ENCODE results near the gene MID1IP1.
A peak's percentile ranks its signal among the peaks of the same experiment; 100 is the strongest.

MID1IP1 gene, protein sequence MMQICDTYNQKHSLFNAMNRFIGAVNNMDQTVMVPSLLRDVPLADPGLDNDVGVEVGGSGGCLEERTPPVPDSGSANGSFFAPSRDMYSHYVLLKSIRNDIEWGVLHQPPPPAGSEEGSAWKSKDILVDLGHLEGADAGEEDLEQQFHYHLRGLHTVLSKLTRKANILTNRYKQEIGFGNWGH

DNA sequence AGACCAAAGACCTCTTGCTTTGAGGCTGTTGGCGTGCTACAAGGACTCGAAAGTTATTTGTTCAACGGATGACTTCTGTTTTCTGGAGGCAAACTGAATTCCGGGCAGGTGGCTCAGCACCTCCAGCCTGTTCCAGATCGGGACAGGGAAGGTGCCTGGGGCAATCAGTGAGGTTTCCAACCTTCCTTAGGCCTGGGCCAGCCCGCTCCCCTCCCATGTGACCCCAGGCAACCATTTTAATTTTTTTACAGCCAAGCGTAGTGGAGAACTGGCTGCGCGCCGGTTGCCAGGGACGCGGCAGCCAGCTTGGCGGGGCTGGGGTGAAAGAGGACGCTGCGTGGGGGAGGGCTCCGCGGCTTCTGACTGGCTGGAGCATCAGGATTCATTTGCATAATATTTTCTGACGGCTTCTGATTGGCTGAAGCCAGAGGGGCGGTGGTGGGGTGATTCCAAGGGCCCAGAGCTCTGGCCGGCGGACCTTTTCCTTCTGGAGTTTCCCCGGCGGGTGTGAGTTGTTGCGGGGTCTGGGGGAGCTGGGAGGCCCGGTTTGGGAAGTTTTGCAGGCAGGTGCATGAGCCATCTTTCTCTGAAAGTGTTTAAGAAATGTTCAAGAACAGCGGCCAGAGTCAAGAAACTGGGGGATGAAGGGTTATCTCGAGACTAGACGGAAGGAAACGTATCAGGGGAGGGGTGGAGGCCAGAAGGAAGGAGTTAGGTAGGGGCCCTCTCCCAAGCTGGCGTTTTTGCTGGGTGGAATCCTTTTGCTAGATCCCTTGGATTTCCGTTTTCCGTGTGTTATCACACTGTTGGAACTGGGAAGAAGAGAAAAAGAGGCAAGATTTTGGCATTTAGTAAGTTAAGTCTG, at the start of gene MID1IP1:
Gene MID1IP1 (plus strand): TSS at position 479 of the 865 bp plus-strand sequence. CDS start 3,488 bp downstream, outside the sequence.
- DNase-seq (ENCODE audit: low spot score) = peak; percentile 89

DNA sequence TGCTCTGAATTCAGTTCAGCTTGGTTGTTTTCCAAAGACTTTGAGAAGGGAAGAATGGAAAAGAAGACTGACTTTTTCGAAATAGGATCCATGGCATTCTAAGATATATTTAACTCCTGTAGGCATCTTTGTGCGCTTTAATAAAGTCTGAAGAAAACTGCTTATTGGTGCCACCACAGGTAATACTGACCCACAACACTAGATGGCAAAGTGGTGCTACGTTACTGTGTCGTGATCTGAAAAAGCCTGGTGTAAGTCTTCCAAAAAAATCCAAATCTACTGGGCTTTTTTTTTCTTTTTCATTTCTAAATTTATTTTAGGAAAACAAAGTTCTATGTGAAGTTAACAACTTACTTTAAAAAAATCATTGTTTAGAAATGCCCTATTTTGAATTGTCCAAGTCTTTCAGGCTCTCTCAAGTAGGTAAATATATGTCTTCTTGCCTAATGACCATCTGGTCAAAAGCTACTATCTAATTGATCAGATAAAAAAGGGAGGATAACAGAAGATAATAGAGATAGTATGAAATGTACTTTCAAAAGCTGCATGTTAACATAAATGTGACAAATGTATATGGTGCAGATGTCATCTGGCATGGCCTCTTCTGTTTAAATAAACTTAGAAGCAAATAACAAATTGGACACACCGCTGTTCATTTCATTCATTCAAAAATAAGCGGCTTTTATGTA, 47.0 kb upstream of the MID1IP1 start:
- peak; percentile 45 for DNase-seq (ENCODE audit: low spot score)

DNA sequence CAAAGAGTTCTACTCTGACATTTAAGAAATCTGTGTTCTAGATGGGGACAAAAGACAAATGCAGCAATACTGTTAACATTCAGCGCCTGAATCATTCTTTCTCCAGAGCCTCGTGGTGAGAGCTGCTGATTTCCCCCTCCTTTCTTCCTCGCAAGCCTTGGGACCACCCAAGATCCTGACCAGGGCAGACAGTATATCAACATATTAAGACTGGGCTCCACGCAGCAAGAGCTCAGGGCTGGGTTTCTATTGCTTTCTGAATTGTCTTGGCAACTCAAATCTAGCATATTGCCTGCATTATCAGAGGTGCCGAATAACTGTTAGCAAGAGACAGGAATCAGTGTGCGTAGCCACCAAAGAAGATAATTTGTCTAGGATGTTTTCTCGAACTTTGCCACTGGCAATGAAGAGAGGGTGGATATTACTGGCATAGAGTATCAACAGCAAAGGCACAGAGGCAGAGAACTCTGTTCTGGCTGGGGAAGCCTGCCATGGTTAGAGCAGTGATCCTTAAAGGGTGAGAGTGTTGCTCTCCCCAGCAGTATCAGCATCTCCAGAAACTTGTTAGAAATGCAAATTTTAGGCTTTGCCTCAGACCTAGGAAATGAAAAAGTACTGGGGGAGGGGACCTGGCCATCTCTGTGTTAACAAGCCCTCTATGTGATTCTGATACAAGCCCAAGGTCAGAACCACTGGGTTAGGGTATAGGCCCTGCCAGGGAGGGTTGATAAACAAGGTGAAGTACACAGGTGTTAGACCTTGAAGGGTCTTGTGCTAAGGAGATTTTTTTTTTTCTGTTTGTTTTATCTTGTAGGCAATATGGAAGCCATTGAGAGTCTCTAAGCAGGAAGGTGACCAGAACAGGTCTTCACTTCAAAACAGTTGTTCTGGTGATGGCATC, 46.2 kb upstream of the MID1IP1 start:
- no peak for DNase-seq (ENCODE audit: low spot score)

DNA sequence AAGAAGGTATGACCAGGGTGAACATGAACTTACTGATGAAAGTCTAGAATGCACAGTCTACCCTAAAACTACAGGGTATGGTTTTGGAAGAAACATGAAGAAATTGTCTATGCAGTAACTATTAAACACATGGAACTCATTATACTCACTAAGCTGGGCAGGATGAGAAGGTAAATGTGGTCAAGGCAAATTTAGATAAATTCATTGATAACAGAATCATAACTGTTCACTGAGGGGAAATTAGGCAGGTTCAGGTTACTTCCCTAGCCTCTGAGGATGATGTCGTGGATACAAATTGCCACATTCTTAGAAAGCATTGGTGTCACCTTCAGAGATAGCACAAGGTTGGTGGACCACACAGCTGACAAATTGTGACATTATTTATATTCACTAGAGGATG, 40.4 kb upstream of the MID1IP1 start:
- no peak for DNase-seq (ENCODE audit: low spot score)

DNA sequence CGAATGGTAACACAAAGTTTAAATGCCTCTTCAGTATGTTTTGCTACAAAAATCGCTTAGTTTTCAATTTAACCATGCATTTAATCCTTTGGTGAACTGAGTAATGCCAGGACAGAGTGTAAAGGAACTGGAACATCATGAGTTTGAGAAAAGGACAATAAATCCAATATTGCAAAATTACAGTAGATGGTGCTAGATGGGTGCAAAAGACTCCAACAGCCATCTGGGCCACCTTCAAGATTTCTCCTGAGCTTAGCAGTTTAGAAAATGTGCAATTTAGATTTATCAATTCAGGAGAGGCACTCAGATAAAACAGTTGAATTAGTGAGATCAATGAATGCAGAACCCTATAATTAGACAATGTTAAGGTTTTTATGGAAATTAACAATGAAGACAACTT, 33.2 kb upstream of the MID1IP1 start:
- peak; percentile 7 for DNase-seq (ENCODE audit: low spot score)

DNA sequence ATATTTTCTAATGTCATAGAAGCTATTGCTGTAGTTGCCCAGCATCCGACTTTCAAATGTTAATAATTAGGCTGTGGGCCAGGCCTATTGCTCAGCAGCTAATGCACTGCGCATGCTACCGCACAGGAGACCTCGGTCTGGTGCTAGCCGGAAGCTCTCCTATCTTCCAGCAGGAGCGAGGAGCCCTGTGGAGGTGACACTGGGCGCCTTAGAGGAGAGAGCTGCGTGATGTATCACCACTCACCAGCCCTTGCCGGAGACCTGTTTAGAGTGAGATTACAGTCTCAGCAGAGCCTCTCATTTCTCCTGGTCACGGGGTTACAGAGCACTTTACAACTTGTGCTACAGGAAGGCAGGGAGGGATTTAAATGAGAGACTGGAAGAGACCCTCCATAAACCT, 31.1 kb upstream of the MID1IP1 start:
- DNase-seq (ENCODE audit: low spot score) = no peak

DNA sequence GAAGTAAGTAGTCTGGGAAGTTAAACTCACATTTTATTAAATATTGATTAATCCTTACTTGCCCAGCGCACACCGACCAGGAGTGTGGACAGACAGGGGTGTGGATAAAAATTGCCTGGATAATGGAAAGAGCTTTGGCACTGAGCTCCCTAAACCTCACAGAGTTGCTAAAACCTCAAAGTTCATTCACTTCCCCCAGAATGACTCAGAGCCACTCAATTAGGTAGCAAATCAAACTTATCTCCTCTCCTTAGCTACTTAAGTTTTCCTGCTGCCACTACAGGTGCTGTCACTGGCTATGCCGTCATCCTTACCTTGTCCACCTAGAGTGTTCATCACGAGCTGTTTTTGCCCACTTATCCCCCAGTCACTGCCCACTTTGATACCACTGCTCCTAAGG, 27.0 kb upstream of the MID1IP1 start:
- no peak for DNase-seq (ENCODE audit: low spot score)

DNA sequence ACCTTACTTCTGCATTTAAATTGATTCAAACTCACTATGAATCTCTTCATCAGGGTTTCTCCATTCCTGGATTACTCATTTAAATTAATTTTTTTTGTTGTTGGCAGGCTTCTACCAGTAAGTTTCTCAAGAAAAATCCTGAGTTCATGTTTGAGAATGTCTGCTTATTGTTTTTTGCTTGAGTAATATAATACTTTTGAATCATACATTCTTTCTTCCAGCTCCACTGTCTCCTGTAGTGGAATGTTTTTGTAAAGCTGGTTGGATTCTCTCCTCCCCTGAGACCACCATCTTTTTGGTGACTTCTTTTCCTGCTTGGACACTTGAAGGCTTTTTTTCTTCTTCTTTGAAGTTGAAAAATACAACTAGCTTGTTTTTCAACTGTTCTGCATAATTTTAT, 4.3 kb upstream of the MID1IP1 start:
- DNase-seq (ENCODE audit: low spot score) = no peak

DNA sequence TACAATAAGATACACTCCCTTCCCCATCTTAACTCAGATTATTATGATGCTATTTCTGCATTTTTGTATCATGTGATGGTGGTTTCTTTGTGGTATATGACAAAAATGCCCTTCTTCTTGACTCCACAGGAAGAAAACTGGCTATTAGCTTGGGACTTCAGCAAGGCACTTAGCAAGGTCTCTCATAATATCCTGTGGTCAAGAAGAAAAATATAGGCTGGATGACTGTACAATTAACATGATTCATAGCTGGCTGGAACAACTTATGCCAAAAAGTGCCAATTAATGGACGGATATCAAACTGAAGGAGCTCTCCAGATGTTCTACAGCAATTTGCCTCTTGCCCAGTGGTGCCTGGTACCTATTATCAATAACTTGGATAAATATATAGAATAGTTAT, 2.3 kb upstream of the MID1IP1 start:
- DNase-seq (ENCODE audit: low spot score) = no peak

DNA sequence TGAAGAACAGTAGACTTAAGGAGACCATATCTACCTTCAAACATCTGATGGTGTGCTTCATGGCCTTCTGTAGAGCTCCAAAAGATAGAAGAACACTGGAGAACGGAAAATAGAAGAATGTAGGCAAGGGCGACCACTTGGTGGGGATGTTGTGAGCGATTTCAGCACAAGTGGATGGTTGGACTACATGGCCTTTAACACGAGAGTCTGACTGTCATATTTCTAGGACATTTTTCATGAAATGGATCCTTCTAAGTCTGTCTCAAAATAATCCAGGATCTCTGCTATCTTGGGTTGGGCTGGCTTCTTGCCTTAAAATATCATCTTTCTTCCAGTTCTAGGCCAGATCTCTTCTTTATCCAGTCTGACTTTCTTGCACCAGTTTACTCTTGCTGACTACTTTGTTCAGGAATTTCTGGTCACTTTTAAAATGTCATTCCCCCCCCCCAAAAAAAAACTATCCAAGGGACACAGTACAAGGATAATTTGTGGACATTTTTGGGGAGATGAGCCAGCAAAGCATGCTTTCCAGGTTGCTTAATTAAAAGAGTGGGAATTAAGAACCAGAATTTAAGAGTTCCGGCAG, 1.2 kb upstream of the MID1IP1 start:
- no peak for DNase-seq (ENCODE audit: low spot score)

DNA sequence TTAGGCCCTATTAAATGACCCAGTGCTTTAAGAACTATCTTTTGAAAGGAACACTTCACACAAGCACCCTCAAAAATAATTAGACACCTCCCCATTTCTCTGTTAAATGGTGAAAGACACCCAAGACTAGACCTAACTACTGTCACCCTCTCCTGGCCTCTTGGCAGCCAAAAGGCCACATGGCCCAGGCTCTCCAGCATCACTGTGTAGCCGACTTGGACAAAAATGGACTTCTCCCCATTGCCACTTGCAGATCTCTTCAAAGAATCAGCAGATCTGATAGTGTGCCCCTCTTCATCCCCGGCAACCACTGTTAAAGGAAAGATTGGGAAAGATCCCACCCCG, 2.0 kb downstream of the MID1IP1 start:
- DNase-seq (ENCODE audit: low spot score) = no peak

DNA sequence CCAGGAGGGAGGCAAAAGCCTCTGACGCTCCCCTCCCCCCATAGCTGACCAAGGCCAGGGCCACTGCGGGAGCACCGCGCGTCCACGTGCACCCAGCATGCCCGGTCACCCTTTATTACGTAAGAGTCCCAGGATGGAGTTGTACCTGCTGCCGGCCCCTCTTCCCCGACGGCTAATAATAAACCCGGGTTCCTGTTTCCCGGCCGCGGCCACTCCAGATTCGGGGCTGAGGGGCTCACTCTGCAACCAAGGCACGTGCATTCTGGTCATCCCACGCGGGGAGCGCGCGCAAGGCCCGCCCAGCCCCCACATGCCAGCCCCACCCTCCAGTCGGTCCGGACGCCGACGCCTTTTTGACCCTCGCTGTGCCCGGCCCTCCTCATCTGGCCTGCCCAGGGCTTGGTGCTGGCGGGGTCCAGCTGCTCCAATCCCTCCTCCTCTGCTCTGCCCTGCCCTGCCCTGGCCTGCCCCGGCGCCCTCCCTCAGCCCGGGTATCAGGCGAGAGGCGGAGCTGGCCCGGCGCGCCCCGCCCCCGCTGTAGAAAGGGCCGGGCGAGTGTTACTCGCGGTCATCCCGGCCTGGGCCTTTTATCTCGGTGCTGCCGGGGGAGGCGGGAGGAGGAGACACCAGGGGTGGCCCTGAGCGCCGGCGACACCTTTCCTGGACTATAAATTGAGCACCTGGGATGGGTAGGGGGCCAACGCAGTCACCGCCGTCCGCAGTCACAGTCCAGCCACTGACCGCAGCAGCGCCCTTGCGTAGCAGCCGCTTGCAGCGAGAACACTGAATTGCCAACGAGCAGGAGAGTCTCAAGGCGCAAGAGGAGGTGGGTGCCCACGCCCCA, 2.6 kb downstream of the MID1IP1 start:
- peak; percentile 75 for DNase-seq (ENCODE audit: low spot score)

DNA sequence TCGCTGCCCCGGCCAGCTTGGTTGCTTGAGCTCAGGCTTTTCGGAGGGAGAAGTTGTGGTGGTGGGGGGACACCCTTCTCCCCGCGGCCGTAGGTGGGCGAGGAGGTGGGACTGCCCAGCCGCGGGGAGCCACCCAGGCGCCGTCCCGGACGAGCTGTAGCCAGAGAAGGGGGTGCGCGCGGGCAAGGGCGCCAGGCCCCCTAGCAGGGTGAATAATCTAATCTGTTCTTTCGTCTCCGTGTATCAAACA, 3.1 kb downstream of the MID1IP1 start:
- no peak for DNase-seq (ENCODE audit: low spot score)

DNA sequence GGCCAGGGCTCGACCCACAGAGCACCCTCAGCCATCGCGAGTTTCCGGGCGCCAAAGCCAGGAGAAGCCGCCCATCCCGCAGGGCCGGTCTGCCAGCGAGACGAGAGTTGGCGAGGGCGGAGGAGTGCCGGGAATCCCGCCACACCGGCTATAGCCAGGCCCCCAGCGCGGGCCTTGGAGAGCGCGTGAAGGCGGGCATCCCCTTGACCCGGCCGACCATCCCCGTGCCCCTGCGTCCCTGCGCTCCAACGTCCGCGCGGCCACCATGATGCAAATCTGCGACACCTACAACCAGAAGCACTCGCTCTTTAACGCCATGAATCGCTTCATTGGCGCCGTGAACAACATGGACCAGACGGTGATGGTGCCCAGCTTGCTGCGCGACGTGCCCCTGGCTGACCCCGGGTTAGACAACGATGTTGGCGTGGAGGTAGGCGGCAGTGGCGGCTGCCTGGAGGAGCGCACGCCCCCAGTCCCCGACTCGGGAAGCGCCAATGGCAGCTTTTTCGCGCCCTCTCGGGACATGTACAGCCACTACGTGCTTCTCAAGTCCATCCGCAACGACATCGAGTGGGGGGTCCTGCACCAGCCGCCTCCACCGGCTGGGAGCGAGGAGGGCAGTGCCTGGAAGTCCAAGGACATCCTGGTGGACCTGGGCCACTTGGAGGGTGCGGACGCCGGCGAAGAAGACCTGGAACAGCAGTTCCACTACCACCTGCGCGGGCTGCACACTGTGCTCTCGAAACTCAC, 3.6 kb downstream of the MID1IP1 start:
- peak; percentile 32 for DNase-seq (ENCODE audit: low spot score)

DNA sequence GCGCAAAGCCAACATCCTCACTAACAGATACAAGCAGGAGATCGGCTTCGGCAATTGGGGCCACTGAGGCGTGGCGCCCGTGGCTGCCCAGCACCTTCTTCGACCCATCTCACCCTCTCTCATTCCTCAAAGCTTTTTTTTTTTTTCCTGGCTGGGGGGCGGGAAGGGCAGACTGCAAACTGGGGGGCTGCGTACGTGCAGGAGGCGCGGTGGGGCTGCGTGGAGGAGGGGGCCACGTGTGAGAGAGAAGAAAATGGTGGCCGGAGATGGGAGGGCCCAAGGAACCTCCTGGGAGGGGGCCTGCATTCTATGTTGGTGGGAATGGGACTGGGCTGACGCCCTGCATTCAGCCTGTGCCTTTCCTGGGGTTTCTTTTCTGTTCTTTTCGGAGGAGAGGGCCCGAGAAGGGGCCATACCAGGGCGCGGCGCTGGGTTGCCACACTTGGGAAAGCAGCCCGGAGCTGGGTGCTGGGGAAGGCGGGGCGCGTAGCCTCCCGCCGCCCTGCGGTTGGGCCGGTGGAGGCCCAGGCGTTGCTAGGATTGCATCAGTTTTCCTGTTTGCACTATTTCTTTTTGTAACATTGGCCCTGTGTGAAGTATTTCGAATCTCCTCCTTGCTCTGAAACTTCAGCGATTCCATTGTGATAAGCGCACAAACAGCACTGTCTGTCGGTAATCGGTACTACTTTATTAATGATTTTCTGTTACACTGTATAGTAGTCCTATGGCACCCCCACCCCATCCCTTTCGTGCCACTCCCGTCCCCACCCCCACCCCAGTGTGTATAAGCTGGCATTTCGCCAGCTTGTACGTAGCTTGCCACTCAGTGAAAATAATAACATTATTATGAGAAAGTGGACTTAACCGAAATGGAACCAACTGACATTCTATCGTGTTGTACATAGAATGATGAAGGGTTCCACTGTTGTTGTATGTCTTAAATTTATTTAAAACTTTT, 4.5 kb downstream of the MID1IP1 start:
- peak; percentile 66 for DNase-seq (ENCODE audit: low spot score)

DNA sequence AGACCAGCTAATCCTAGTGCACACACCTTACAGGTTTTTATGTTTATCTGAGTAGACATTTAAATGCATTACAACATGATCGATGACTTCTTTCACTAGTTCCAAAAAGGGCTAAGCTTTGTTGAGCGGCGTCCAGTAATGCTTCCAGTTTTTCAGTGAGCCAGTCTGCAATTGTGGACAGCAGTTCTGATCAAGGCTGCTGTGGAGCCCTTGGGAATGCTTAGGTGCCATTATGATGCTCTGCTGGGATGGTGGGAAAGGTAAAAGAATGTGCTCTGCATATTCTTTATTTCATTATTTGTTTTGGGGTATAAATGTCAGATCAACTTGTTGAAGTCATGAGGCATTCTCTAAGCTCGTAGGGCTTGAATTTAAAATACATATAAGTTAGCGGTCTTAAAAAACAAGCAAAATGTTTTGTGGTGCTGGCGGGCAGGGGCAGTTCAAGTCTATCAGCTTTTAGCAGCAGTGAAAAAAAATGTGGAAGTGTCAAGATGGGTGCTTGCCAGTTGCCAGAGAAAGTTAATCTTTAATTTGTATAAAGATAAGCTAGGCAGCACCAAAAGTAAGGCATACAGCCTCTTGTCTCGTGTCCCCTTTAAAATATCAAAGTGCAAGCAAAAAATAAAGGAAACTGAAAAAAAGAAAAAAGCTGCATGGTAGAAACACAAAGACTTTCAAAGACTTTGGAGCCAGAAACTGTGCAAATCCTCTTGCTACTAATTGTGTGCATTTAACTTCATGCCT, 5.8 kb downstream of the MID1IP1 start:
- DNase-seq (ENCODE audit: low spot score) = no peak

DNA sequence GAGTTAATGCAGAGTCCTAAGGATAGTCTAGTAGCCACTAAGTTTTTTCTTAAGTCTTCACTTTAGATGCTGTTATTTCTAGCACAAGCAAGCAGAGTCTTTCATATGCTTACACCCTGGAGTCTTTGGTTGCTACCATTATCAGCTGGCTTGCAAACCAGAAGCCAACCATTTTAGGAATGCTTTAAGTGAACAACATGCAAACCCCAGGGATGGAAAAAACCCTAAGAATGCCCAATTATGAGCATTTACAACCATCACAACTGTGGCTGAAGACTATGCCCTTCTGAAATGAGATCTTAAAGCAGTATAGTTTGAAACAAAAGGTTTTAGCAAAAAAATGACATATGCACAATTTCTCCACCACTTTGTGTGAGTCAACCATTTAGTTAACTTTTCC, 6.6 kb downstream of the MID1IP1 start:
- DNase-seq (ENCODE audit: low spot score) = no peak

DNA sequence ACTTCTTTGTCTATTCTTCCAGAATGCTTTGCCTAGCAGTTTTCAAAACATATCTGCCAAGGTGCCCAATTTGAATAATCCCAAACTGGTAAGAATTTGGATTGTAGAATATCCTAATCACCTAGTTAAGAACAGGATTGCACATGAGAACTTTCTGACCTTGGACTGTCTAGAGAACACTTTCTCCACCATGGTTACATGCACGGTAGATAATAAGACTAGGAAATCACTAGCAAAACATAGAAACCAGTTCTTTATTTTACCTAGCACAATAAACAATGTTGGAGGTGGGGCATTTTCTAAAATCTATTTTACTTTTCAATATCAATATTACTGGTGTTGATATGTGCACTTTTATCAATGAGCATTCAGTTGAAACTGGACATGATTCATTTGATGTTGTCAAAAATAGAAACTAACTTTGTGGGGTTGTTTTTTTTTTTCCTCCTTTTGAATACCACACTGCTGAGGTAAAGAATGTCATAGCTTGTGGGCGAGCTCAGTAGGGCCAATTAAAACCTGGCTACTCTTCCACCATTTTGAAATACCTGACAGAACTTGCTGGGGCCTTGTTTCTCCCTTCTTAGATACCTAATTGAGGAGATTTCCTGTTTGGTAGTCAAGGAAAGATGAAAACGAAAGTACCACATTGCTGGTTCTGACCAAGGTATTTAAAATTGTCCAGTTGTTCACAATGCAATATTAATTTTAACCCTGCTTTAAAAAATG, 10.4 kb downstream of the MID1IP1 start:
- no peak for DNase-seq (ENCODE audit: low spot score)

All from AG08396 (cell line).